Suprapubic skin (tissue), 4 donors: ENCODE data around the gene LEF1. TPM values are rescaled to one million over a fixed set of nuclear protein-coding genes. Genes with fewer than 3 reads are reported as not detected.
"Not testable (repeated sequence)": the region's sequence is repeated elsewhere in the genome, so short reads cannot be mapped to it uniquely, and the experiment has no call there.

Experiments used
- DNase-seq, 2 donors: peaks; one replicate each; pipeline ENCODE4 v3.0.0-alpha.2; 2019; ENCODE audit warnings: low spot score in 2 of 2
- H3K27ac ChIP-seq: fragments of 200-600 bp; sonication (generic); one replicate; pipeline ENCODE4 v1.5.1; 2019
- H3K27me3 ChIP-seq: fragments of 200-600 bp; sonication (generic); one replicate; pipeline ENCODE4 v1.5.1; 2019
- H3K36me3 ChIP-seq: fragments of 200-600 bp; sonication (generic); one replicate; pipeline ENCODE4 v1.5.1; 2019
- H3K4me1 ChIP-seq: fragments of 200-600 bp; sonication (generic); one replicate; pipeline ENCODE4 v1.5.1; 2019
- H3K4me3 ChIP-seq: fragments of 200-600 bp; sonication (generic); one replicate; pipeline ENCODE4 v1.5.1; 2019; ENCODE audit warnings: mild to moderate bottlenecking
- H3K9me3 ChIP-seq: fragments of 200-600 bp; sonication (generic); one replicate; pipeline ENCODE4 v1.5.1; 2019
- EP300 ChIP-seq: sonication (generic); formaldehyde crosslinking; IDR thresholded peaks from one replicate; pipeline ENCODE4 v1.6.1; 2017; ENCODE audit warnings: antibody characterized with exemption
- POLR2A ChIP-seq, 2 donors: fragments of 450-650 bp; IDR thresholded peaks; one replicate each; pipeline ENCODE4 v1.6.1; 2017; ENCODE audit warnings: antibody characterized with exemption in 2 of 2, mild to moderate bottlenecking in 2 of 2, moderate library complexity in 2 of 2
- POLR2AphosphoS5 ChIP-seq, 3 donors: sonication (generic); formaldehyde crosslinking; IDR thresholded peaks; one replicate each; pipeline ENCODE4 v1.6.1; 2017; ENCODE audit warnings: antibody characterized with exemption in 3 of 3
- WGBS: methylation state at CpG from one replicate; pipeline ENCODE4 v1.1.5; 2018; 5-methylcytosine and 5-hydroxymethylcytosine counted together
- total RNA-seq, 4 donors: library from RNA; depleted of rRNA; stranded (reverse); fragments of >200 nt; gene quantifications; one replicate each; pipeline ENCODE4 v1.1.0, GENCODE V29; 2016
- TF ChIP-seq, protein P1 (sequence below), 2 donors: fragments of 200-600 bp in 1 of 2; fragments of 450-650 bp in 1 of 2; sonication (generic) in 1 of 2; IDR thresholded peaks; one replicate each; pipeline ENCODE4 v1.5.1; 2016 to 2019; ENCODE audit warnings: antibody characterized with exemption in 2 of 2, mild to moderate bottlenecking in 1 of 2, moderate library complexity in 1 of 2

LEF1 gene
- total RNA-seq, 4 donors from 2014 or later, result 7.2 to 23.4 (median 14.5) TPM

DNA sequence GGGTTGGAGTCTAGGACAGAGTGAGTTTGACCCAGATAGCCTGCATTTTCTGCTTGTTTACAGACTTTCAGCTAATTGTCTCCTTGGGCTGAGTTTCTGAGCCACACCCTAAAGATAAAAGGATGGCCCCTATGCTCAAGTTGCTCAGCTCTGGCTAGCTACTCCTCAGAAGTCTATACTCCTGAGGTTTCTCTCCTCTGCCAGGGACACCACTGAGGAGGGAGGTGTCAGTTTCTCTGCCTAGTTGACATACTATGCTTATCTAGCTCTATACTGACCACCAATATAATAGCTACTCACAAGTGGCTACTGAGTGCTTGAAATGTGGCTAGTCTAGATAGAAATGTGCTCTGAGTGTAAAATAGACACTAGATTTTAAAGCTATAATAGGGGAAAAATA is 155.4 kb downstream of the LEF1 start:
- DNase-seq, result no peak
- Histone ChIP-seq H3K4me1 (peaks cover under 1% of the 10 kb centered on the region), H3K36me3 (peaks cover 36% of the 10 kb centered on the region), H3K27me3 (no peaks in the 10 kb centered on the region), H3K9me3 (no peaks in the 10 kb centered on the region), H3K27ac (no peak overlapping the region), H3K4me3 (no peak overlapping the region)
- TF ChIP-seq POLR2A (IDR thresholded peaks at IDR 0.05) (no peak), EP300 (no peak), POLR2AphosphoS5 (IDR thresholded peaks at IDR 0.05) (no peak)
- TF ChIP-seq, protein P1, sequence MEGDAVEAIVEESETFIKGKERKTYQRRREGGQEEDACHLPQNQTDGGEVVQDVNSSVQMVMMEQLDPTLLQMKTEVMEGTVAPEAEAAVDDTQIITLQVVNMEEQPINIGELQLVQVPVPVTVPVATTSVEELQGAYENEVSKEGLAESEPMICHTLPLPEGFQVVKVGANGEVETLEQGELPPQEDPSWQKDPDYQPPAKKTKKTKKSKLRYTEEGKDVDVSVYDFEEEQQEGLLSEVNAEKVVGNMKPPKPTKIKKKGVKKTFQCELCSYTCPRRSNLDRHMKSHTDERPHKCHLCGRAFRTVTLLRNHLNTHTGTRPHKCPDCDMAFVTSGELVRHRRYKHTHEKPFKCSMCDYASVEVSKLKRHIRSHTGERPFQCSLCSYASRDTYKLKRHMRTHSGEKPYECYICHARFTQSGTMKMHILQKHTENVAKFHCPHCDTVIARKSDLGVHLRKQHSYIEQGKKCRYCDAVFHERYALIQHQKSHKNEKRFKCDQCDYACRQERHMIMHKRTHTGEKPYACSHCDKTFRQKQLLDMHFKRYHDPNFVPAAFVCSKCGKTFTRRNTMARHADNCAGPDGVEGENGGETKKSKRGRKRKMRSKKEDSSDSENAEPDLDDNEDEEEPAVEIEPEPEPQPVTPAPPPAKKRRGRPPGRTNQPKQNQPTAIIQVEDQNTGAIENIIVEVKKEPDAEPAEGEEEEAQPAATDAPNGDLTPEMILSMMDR (IDR thresholded peaks at IDR 0.05), result no peak

DNA sequence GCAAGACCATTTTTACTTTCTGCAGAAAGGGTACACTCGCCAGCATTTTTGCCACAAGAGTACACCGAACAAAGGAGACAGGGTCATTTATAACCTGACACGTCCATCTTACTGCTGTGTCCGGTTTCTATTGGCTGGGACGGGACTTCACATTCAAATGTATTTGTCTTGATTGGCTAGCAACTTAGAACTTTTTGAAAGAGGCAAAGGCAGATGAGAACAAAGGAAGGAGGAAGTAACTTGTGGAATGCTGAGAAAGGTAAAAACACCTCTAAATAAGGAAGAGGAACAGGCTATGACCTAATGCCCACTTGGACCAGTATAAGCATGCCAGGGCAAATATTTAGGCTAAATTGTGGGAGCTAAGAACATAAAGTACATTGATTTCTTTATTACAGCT is 156.3 kb downstream of the LEF1 start:
- not testable (repeated sequence) for H3K9me3 ChIP-seq, H3K27me3 ChIP-seq, DNase-seq, H3K4me3 ChIP-seq, H3K27ac ChIP-seq, H3K4me1 ChIP-seq
- 95% methylated on average over 5 of the region's 5 CpGs for WGBS
- peaks cover 36% of the 10 kb centered on the region for H3K36me3 ChIP-seq

DNA sequence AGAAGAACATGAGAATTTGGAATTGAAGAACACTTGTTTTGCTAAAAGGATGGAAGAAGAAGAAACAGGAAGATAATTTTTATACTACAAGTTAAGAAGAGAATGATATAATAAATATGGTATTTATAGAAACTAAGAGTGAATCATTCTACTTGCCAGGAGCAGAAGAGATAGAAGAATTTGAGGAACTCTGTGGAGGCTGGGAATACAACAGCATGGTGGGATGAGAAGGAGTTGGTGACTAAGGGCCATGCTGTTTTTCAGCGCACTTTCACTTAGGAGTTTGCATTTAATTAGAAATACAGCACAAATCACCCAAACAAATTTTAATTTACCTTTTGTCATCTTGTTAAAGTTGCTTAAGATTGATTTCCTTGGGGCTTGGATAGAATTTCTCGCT is 158.6 kb downstream of the LEF1 start:
- no peak overlapping the region for H3K4me3 ChIP-seq
- H3K9me3 ChIP-seq, result no peaks in the 10 kb centered on the region
- H3K27ac ChIP-seq, result no peak overlapping the region
- no peak for TF ChIP-seq POLR2A (IDR thresholded peaks at IDR 0.05)
- no peak for TF ChIP-seq EP300
- TF ChIP-seq POLR2AphosphoS5 (IDR thresholded peaks at IDR 0.05), result no peak
- TF ChIP-seq, protein P1 (IDR thresholded peaks at IDR 0.05), result no peak
- WGBS, result 93% methylated on average over 2 of the region's 2 CpGs
- H3K36me3 ChIP-seq, result peaks cover 18% of the 10 kb centered on the region
- no peaks in the 10 kb centered on the region for H3K27me3 ChIP-seq
- H3K4me1 ChIP-seq, result no peaks in the 10 kb centered on the region
- no peak for DNase-seq

DNA sequence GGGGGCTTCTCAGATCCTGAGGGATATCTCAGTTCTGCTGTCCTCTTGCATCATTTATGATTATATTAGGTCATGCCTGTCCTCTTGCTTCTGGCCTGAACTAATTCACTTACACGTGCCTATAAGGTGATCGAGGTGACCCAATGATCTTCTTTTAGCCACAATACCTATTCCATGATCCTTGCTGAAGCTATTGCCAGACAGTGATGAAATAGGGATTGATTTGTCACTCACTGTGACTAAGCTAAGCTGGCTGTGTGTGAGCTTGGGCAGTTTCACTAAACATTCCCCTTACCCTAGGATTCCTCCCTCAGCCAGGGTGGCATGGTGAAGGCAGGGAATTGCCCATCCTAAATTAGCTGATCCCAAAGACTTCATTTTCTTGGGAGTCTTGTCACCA is 160.0 kb downstream of the LEF1 start:
- no peak for DNase-seq
- Histone ChIP-seq H3K9me3 (no peaks in the 10 kb centered on the region), H3K27ac (no peak overlapping the region), H3K36me3 (peaks cover 12% of the 10 kb centered on the region), H3K4me1 (no peaks in the 10 kb centered on the region), H3K4me3 (no peak overlapping the region), H3K27me3 (no peaks in the 10 kb centered on the region)
- TF ChIP-seq POLR2A (IDR thresholded peaks at IDR 0.05) (no peak), POLR2AphosphoS5 (IDR thresholded peaks at IDR 0.05) (no peak), EP300 (no peak)
- TF ChIP-seq, protein P1 (IDR thresholded peaks at IDR 0.05), result no peak
- WGBS, result 86% methylated on average over 2 of the region's 2 CpGs

DNA sequence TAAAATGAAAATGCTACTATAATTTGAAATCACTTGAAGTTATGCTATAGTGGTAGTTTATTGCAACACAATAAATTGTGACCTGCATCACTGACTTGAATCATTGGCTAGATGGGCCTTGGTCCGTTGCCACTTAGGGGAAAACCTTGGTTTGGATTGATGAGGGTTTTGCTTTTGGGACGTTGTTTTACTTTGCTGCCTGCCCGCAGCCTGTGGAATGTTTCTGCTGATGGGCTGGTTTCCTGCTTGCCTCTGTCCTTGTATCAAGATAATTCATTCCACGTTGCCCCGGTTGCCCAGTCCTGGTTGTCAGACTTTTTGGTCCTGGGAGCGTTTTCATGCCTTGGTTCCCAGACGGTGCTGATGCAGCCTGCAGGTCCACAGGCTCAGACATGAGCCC is 160.7 kb downstream of the LEF1 start:
- H3K27me3 ChIP-seq, result no peaks in the 10 kb centered on the region
- H3K4me1 ChIP-seq, result no peaks in the 10 kb centered on the region
- no peak overlapping the region for H3K27ac ChIP-seq
- 91% methylated on average over 7 of the region's 7 CpGs for WGBS
- H3K36me3 ChIP-seq, result peaks cover 12% of the 10 kb centered on the region
- no peak for DNase-seq
- H3K4me3 ChIP-seq, result no peak overlapping the region
- TF ChIP-seq POLR2AphosphoS5 (IDR thresholded peaks at IDR 0.05) (no peak), POLR2A (IDR thresholded peaks at IDR 0.05) (no peak), EP300 (no peak)
- TF ChIP-seq, protein P1 (IDR thresholded peaks at IDR 0.05), result no peak
- H3K9me3 ChIP-seq, result no peaks in the 10 kb centered on the region

DNA sequence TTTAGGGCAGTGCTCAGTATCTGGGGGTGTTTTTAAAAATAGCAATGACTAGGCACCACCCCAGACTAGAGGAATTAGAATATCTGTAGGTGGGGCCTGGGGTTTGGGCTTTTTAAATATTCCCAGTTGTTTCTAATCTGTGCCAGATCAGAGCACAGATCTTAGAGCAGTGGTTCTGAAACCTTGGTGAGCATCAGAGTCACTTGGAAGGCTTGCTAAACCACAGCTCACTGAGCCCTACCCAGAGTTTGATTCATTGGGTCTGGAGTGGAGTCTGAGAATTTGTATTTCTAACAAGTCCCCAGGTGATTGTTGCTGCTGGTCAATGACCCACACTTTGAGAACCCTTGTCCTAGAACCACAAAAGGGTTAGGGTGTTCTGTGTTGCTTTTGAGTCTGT is 162.4 kb downstream of the LEF1 start:
- TF ChIP-seq, protein P1 (IDR thresholded peaks at IDR 0.05), result no peak
- no peak for TF ChIP-seq EP300
- TF ChIP-seq POLR2A (IDR thresholded peaks at IDR 0.05), result no peak
- no peak for TF ChIP-seq POLR2AphosphoS5 (IDR thresholded peaks at IDR 0.05)
- no peak for DNase-seq
- H3K27me3 ChIP-seq, result no peaks in the 10 kb centered on the region
- no peaks in the 10 kb centered on the region for H3K9me3 ChIP-seq
- peaks cover 9% of the 10 kb centered on the region for H3K36me3 ChIP-seq
- H3K4me3 ChIP-seq, result no peak overlapping the region
- H3K27ac ChIP-seq, result no peak overlapping the region
- no peaks in the 10 kb centered on the region for H3K4me1 ChIP-seq
